GM18526 (cell line): ENCODE measurements around the gene GIMD1.

ENCODE experiments used
- POLR2A ChIP-seq: IDR thresholded peaks from 3 replicates; pipeline ENCODE4 v1.6.1; 2011; ENCODE audit not compliant: insufficient read length; ENCODE audit errors: extremely low read depth

GIMD1 gene

DNA sequence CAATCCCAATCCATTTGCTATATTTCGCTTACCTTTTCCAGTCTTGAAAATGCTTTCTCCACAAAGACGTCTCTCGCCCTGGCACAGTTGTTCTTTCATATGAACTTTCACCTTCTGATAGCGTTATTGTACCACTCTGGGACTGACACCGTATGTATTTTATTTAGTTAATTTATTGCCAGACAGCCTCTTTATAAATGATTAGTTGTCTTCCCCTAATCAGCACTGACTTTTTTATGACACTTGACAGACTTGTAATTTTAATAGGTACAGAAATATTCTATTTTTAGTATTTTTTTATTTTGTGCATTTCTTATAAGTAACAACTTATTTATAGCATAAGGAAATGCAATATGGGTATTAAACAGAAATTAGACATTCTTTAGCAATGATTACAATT is at the start of gene GIMD1:
TSS of gene GIMD1 (minus strand) at position 101 of the 400 bp plus-strand sequence. CDS start 1,343 bp downstream, outside the sequence.
- TF ChIP-seq POLR2A, result no peak

DNA sequence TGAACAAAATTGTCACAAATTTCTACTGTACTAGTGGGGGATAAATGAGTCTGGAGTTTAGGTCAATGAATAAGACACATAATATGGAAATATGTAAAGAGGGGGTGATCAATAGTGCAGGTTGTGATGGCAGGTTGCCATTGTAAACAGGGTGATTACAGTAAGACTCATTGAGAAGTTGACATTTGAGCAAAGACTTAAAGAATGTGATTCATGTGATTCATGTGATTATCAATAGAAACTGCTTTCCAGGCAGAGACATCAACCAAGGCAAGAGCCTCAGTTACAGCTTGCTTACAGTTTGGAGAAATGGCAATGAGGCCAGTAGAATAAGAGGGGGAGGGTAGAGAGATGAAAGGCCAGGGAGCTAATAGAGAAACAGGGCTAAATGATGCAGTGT is 45.8 kb upstream of the GIMD1 start:
- TF ChIP-seq POLR2A, result no peak

DNA sequence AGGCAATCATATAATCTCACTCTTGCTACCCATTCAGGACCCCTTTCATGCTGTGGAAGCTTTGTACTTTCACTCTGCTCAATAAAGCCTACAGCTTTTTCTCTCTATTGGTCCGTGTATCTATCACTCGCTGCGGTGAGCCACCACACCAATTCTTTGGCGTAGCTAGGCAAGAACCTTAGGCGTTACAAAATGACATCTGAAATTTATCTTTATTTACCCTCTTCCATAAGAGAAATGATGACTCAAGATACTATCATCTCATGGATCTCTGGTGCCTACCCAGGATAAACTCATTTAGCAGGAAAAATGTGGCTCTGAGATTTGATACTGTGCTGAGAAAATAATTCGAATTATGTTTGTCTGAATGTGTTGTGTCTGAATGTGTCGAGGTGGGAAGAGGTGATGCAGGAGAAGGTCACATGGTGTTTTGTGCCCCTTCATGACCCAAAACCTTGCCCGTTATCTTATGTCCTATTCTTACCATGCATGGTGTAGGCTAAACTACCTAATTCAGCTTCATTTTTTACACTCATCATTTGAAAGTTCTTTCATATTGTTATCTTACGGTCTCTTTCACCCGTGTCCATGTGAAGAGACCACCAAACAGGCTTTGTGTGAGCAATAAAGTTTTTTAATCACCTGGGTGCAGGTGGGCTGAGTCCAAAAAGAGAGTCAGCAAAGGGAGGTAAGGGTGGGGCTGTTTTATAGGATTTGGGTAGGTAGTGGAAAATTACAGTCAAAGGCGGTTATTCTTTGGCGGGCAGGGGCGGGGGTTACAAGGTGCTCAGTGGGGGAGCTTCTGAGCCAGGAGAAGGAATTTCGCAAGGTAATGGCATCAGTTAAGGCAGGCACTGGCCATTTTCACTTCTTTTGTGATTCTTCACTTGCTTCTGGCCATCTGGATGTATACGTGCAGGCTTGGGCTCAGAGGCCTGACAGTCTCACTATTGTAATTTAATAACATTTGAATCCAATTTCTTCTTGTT is 41.6 kb upstream of the GIMD1 start:
- no peak for TF ChIP-seq POLR2A

DNA sequence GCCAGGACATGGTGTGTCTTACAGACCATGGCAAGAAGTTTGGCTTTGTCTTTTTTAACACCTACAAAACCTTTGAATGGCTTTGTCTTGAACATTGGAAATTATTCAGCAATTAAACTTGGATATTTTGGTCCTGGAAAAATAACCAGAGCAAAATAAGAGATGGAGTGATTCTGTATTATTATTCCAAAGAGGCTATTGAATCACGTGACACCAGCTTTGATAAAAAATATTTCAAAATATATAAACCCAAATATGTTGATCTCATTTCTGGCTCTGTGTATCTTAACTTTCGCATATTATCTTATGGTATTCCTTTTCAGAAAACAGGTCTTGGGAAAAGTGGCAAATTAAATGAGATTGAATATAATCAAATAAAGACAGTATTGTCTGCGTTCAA is 32.6 kb upstream of the GIMD1 start:
- no peak for TF ChIP-seq POLR2A

DNA sequence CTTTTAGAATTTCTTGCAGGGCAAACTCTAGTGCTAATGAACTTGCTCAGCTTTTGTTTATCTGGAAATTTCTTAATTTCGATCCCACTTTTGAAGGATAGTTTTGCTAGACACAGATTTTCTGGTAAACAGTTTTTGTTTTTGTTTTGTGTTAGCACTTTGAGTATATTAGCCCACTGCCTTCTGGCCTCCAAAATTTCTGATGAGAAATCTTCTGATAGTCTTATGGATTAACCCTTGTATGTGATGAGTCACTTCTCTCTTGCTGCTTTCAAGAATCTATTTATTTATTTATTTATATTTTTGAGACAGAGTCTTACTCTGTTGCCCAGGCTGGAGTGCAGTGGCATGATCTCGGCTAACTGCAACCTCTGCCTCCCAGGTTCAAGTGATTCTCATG is 27.0 kb upstream of the GIMD1 start:
- TF ChIP-seq POLR2A, result no peak

DNA sequence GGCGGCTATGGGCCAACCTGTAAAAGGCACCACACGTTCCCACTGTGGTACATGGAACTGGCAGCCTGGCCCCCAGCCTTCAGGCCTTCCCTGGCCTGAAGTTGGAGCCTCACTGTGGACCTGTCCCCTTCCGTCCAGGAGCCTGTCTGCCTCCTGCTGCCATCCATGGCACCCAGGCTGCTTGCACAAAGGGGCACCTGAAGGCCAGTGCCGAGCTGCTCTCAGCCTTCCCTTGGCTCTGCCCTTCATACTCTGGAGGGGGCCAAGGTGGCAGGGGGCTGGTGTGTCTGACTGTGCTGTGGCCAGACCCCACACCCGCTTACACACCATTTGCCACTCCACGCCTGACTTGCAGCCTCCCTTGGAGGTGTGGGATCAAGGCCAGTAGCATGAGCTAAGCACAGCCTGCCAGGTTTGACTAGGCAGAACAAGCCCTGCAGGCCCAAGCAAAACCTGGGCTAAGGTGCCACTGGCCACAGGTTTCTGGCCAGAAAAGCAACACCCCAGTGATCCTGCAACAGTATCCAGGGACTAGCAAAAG is 17.3 kb upstream of the GIMD1 start:
- TF ChIP-seq POLR2A, result no peak

DNA sequence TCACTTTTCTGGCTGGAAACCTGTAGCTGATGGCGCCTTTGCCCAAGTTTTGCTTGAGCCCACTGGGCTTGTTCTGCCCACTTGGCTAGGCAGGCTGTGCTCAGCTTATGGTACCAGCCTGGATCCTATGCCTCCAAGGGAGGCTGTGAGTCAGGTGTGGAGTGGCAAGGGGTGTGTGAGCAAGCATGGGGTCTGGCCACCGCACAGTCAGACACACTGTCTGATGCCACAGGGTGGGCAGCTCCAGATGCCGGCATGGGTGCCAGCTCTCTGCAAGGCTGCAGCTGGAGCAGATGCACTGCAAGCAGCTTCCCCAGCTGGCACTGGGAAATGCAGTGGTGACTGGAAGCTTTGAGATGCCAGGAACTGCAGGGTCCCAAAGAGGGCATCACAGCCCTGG is 16.3 kb upstream of the GIMD1 start:
- TF ChIP-seq POLR2A, result no peak

DNA sequence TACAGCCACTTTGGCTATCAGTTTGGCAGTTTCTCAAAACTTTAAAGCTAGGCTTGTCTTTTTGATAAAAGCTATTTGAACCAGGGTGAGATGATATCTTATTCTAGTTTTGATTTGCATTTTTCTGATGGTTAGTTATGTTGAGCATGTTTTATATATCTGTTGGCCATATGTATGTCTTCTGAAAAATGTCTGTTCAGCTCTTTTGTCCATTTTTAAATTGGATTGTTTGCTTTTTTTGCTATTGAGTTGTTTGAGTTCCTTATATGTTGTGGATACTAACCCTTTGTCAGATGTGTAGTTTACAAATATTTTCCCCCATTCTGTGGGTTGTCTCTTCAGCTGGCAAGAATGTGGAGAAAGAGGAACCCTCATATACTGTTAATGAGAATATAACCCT is 11.6 kb upstream of the GIMD1 start:
- no peak for TF ChIP-seq POLR2A

DNA sequence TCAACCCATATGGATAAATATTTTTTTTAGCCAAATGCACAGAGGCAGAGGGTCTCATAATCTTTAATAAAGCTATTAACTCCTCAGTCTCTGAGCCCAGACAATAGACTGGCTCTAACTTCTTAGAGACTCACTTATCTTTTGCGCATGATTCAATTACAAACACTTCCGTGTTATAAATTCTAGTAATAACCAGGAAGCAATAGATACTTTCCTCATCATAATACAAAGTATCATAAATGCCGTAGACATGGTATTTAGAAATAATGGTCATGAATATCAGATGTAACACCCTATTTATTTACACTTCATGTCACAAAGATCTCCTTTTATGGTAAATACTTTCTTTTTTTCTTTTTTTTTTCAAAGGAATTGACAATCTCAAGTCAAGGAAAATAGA is 4.4 kb upstream of the GIMD1 start:
- TF ChIP-seq POLR2A, result no peak

DNA sequence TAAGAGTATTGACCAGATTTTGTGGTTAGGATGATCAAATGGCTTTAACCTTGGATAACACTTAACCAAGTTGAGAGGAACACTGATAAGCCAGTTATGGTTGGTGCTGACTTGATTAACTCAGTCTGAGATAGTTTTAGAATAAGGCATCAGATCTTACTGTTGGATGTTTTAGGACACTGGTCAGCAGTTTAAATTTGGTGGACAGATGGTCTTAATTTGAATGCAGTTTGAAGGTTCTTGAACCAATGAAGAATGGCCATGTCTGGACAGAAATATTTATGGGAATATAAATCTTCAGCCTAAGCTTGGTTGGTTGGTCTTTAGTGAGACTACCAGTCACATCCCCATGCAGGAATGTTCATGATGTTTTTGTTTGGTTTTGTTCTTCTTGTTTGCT is 2.6 kb upstream of the GIMD1 start:
- no peak for TF ChIP-seq POLR2A

DNA sequence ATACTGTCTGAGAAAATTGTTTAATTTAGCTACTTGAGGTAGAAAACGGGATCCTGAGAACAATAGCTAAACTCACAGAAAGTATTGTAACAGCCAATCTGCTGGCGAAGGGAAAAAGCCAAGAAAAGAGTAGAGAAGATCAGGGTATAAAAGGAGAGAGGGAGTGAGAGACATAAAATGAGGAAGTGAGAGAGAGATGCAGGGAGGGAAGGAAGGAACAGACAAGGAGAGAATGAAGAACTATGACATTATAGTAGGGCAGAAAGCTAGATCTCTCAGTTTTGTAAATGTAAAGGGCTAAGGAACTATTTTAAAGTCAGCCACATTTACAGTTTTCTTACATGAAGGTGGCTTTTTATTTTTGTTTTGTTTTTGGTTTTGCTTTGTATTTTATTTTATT is 1.6 kb upstream of the GIMD1 start:
- no peak for TF ChIP-seq POLR2A

DNA sequence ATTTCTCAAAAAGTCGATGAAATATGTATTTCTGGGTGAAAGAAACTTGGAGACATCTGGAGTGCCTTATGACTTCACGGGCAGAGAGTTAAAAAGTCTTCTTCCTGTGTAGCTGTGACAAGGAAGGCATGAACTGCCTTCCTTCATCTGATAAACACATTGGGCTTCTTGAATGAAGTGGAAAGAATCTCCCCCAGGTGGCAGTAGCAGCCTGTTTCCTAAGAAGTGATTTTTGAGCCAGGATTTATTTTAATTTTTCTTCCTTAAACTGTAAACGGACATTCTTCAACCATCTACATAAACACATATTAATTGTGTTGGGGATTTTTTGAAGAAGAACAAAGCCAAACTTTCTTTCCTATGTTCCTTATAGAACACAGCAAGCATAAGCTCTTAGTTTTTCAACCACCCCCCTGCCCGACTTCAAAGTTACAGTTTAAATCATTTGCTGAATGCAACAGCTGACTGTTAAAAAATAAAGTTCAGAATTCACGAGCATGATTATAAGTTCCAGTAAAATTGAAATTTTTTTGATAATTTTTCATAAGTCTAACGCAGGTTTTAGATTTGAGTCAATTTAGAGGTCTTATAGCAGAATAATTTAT is 980 bp upstream of the GIMD1 start:
- no peak for TF ChIP-seq POLR2A

DNA sequence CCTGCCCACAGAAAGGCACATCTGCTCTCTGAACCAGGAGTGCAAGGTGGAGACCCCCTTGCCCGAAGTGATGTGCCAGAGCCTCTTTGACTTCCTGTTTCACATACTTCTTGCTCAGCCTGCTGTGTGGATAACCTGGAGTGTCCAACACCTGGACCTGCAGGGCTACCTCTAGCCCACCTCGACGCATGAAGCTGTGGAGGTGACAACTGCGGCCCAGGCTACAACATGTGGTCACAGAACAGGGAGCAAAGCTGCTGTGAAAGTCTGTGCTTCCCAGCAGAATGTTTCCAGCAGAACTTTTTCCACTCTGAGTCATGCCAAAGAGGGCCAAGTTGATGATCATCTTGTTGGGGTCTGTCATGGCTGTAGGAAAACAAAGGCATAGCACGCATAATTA is 1.5 kb downstream of the GIMD1 start:
- no peak for TF ChIP-seq POLR2A

DNA sequence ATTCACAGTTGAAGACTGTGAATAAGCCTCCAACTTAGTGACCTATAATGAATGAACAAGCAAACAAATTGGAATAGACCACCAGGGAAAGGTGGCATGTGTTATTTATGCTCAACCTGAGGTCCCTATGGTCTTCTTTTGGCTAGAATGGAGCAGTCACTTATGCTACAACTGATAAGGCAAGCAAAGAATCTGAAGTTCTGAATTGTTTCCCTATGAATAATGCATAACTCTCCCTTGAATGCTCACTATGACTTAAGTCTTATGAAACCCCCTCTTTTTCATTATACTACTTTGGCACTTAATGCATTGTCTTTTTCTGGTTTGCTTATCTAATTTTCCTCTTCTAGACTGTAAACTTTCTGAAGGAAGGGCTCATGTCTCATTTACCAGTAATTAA is 2.6 kb downstream of the GIMD1 start:
- TF ChIP-seq POLR2A, result no peak

DNA sequence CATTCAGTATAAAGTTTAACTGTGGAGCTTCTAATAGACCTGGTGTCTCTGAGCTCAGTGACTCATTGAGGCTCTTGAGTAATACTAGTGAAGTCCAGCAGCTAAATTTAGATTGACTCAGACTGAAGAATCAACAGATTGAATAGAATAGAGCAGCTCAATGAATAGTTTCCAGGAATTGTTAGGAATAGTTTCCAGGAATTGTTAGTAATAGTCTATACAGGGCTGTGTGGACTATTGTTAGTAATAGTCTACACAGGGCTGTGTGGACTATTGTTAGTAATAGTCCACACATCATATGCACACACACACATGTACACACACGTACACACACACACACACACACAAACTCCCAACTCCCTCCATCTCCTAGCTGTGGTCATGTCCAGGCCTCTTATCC is 3.0 kb downstream of the GIMD1 start:
- TF ChIP-seq POLR2A, result no peak

DNA sequence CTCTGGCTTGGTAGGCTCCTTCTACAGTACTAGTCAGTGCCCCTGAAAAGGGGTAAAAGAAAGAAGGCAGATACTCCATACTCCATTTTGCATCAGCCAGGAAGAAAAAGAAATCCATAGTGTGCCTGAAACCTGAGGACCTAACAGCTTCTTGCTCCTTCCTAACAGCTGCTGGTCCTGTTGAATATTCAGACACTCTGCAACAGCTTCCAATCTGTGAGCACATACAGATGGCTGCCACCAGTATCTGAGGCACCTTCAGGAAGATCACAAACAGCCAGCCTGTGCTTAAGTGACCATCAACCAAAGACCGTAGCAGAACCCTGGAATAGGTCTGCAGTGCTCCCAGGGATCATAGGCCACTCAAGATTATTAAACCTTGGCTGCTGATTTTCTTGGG is 4.3 kb downstream of the GIMD1 start:
- TF ChIP-seq POLR2A, result no peak
